Loucy (cell line): ENCODE results near the gene MATR3.

ENCODE experiments used
- CTCF ChIP-seq: fragments of 200-600 bp; sonication (generic); conservative IDR thresholded peaks from 2 replicates; pipeline ENCODE4 v1.5.1; 2014; ENCODE audit warnings: mild to moderate bottlenecking, antibody characterized with exemption, low read length
- EZH2phosphoT487 ChIP-seq: fragments of 200-600 bp; IDR thresholded peaks from 2 replicates; pipeline ENCODE4 v1.6.1; 2018; ENCODE audit warnings: antibody characterized with exemption, mild to moderate bottlenecking, moderate library complexity, borderline replicate concordance

DNA sequence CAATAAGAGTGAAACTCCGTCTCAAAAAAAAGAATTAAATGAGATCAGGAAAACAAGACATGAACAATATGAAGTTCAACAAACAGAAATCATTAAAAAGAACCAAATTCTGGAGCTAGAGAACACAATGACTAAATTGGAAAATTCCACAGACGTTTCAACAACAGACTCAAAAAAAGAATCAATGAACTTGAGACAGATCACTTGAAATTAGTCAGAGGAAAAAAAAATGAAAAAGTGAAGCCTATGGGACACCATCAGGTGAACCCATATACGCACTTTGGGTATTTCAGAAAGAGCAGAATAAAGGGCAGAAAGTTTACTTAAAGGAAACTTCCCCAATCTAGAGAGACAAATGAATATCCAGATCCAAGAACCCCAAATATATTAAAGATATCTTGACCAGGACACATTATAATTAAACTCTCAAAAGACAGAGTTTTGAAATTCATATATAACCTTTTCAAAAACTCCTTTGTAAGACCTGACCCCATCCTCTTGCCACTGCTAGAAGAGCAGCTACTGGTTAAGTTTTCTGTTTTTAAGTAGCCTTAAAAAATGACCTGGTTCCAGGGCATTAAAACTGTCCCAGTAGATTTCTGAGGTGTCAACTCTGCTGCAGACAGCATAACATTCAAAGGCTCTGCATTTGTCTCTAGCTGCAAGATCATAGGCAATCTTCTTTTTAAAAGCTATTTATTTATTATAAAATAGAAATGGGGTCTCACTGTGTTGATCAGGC lies 7.7 kb upstream of the MATR3 start:
- TF ChIP-seq CTCF: no peak
- no peak for TF ChIP-seq EZH2phosphoT487
